GM12873 (cell line): Measurements from ENCODE around the gene SMC5.

Experiments used
- TF ChIP-seq, protein P1 (sequence below): IDR thresholded peaks from 2 replicates; pipeline ENCODE4 v1.5.1; 2012; ENCODE audit warnings: low read depth, mild to moderate bottlenecking, moderate library complexity, low read length, control low read depth; ENCODE audit not compliant: insufficient read depth; ENCODE audit errors: missing control alignments

Gene SMC5

DNA sequence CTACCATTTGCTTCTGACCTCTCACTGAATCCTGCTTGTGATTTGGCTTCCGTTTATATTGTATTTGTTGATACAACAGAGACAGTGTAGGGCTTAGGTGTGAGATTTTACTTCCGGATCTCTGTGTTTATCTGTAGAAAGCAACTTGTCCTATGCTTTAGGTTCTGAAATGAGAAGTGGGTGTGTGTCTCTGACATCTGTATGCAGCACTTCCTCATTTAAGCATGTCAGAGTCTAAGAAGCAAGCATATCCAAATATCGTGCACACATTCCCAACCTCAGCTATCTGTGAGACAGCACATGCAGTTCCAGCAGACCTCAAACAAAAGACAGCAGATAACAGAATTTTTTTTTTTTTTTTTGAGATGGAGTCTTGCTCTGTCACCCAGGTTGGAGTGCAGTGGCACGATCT lies 139.4 kb downstream of the SMC5 start:
- TF ChIP-seq, protein P1, sequence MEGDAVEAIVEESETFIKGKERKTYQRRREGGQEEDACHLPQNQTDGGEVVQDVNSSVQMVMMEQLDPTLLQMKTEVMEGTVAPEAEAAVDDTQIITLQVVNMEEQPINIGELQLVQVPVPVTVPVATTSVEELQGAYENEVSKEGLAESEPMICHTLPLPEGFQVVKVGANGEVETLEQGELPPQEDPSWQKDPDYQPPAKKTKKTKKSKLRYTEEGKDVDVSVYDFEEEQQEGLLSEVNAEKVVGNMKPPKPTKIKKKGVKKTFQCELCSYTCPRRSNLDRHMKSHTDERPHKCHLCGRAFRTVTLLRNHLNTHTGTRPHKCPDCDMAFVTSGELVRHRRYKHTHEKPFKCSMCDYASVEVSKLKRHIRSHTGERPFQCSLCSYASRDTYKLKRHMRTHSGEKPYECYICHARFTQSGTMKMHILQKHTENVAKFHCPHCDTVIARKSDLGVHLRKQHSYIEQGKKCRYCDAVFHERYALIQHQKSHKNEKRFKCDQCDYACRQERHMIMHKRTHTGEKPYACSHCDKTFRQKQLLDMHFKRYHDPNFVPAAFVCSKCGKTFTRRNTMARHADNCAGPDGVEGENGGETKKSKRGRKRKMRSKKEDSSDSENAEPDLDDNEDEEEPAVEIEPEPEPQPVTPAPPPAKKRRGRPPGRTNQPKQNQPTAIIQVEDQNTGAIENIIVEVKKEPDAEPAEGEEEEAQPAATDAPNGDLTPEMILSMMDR: no peak

DNA sequence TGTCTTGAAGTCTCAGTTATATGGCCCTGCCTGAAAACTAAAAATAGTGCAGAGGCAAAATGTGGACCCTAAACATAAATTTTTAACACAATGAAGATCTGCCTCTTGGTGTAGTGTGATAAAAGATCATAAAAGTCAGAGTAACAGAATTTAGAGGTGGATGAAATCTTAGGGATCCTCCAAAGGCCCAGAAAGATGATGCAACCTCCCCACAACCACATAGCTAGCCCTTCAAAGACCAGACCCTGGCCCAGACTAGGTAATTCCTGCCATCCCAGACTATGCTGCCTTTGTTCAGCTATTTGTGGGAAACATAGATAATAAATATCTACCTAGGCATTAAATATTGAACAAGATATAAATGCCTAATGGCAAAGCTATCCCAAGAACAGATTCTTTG lies 140.4 kb downstream of the SMC5 start:
- TF ChIP-seq, protein P1: no peak

DNA sequence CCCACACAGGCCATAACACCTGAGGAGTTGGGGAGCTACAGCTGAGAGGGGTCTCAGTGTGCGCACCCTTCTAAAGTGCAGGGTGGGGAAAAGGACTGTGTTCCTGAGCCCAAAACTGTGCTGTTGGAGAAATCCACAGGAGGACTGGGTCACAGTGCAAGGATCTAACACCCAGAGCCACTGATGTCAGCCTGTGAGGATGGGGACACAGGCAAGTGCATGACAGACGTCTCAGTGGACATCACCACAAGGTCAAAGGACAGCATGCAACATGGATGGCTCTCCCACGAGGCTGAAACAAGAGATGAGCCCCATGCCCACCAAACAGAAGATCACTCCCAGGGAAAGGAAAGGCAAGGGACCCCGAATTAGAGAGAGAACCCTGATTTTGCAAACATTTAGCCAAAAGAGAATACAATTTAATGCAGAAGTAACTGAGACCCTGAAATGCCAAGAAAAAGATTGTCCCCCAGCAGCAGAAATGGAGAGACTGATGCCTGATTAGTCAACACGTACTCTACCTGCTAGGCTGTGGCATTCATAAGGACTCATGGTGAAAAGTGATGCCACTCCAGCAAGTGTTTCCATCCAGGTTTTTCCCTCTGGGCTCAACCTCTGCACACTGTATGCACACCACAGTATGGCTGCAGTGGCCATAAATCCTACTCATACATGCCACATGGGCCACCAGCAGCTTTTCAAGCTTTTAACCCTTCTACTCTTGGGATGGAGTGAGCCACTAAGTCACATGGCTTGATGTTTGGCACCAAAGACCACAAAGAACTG lies 141.5 kb downstream of the SMC5 start:
- TF ChIP-seq, protein P1: no peak

DNA sequence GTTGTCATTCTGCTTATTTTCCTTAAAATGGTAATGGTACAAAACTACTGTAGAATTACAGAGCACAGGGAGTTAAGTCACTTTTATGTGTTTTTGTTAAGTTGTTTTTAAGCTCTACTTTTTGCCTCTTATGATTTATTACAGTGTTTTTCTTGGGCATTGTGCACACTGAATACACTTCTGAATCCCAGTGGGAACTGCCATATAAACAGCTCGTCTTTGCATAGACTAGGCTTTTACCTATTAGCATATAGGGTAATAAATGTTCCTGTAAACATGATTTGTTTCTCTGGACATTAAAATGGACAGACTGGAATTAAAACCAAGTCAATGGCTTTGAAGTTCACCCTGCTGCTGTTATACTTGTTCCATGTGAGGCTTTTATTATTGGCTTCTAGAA lies 143.4 kb downstream of the SMC5 start:
- TF ChIP-seq, protein P1: no peak

DNA sequence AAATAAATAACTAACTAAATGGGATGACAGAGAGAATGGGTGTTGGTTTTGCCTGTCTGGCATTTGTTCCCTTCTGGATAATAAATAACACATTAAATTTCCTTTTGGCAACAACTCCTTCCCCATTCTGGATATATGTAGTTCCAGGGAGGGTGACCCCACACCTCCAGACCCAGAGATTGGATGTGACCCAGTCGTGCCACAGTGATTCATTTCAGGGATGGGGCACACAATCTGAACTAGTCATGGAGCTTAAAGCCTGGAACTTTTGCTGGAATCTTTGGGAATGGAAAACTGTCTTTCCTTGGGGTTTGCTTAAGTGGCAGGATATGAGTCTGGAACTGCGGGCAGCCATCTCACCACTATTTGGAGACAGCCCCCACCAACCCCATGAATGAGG lies 144.4 kb downstream of the SMC5 start:
- TF ChIP-seq, protein P1: no peak

DNA sequence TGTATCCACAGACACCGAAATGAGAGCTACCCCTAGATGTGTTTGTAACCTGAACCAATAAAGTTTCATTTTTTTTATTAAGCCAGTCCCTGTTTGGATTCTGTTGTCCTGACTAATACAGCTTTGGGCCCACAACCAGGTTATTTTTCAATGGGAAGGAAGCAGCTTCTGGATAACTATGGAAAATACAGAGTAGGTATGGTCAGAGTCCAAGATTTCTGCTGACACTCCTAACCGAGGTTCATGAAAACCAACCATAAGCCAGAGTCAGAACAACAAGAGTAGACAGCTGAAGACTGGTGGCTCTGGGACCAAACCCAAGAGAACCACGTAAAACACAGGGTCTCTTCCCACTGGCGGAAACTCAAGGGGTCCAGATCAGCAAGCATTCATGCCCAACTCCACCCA lies 144.8 kb downstream of the SMC5 start:
- TF ChIP-seq, protein P1: no peak

DNA sequence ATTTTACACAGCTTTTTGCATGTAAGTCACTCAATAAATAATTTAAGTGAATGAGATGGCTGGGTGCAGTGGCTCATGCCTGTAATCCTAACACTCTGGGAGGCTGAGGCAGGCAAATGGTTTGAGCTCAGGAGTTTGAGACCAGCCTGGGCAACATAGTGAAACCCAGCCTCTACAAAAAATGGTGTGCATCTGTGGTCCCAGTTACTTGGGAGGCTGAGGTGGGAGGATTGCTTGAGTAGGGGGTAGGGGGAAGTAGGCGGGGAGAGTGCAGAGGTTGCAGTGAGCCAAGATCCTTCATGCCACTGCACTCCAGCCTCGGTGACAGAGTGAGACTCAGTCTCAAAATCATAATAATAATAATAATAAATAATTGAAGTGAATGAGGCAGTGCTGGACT lies 145.5 kb downstream of the SMC5 start:
- TF ChIP-seq, protein P1: no peak
